Ovary (tissue), 9 donors: ENCODE measurements around the gene TEX19. TPM values are rescaled to one million over a fixed set of nuclear protein-coding genes. Genes with fewer than 3 reads are reported as not detected.
"Not testable (repeated sequence)": the region's sequence is repeated elsewhere in the genome, so short reads cannot be mapped to it uniquely, and the experiment has no call there.

Source experiments
- DNase-seq, 5 donors: peaks; one replicate each; pipeline ENCODE4 v3.0.0-alpha.2; 2019 to 2020
- H3K27ac ChIP-seq, 2 donors: fragments of 200-600 bp; one replicate each; pipeline versions ENCODE4 v1.5.1 to v1.8.0; 2019 to 2022
- H3K27me3 ChIP-seq: fragments of 200-600 bp; one replicate; pipeline ENCODE4 v1.8.0; 2022
- H3K36me3 ChIP-seq: fragments of 200-600 bp; sonication (generic); one replicate; pipeline ENCODE4 v1.5.1; 2019
- H3K4me1 ChIP-seq: one replicate; pipeline ENCODE4 v1.8.1; 2013; ENCODE audit warnings: mild to moderate bottlenecking, moderate library complexity; ENCODE audit not compliant: insufficient read depth
- H3K4me3 ChIP-seq: fragments of 200-600 bp; sonication (generic); one replicate; pipeline ENCODE4 v1.5.1; 2017
- H3K9me3 ChIP-seq, 2 donors: fragments of 200-600 bp in 1 of 2; sonication (generic) in 1 of 2; one replicate each; pipeline versions ENCODE4 v1.5.1 to v1.8.1; 2013 to 2019; ENCODE audit warnings: mild to moderate bottlenecking in 1 of 2, moderate library complexity in 1 of 2
- EP300 ChIP-seq: sonication (generic); formaldehyde crosslinking; IDR thresholded peaks from one replicate; pipeline ENCODE4 v1.6.1; 2017; ENCODE audit warnings: antibody characterized with exemption
- POLR2A ChIP-seq: fragments of 450-650 bp; IDR thresholded peaks from one replicate; pipeline ENCODE4 v1.6.1; 2017; ENCODE audit warnings: antibody characterized with exemption, mild to moderate bottlenecking, moderate library complexity
- WGBS, 3 donors: extraction: QIAGEN DNeasy Blood & Tissue Kit in 1 of 3; methylation state at CpG; one replicate each; pipeline versions ENCODE4 v1.1.5 to v1.1.7; 2013 to 2017; 5-methylcytosine and 5-hydroxymethylcytosine counted together
- intact Hi-C, 4 donors: fragments of 100-400 bp; cut with DNase I; formaldehyde crosslinking; loops; one replicate each; pipeline versions ENCODE4 v1.11.0 to v1.15.1; 2022 to 2023
- polyA plus RNA-seq, 2 donors: library from polyadenylated mRNA; stranded (reverse); fragments of 200-250 nt in 1 of 2; fragments of 350-450 nt in 1 of 2; fragmentation: Illumina TruSeq in 1 of 2; extraction: RNeasy Lipid Tissue Mini Kit (QIAGEN cat#74804) in 1 of 2; gene quantifications; one replicate each; pipeline ENCODE4 v1.2.3, GENCODE V29; 2013 to 2014
- total RNA-seq, 7 donors: library from RNA; depleted of rRNA in 2 of 7; stranded (reverse); fragments of >200 nt in 2 of 7; fragmentation: NEBNext Ultra II Directional in 3 of 7; extraction: Animal tissue kit (Norgen Biotek cat#: 25700) in 3 of 7; gene quantifications; one replicate each; pipeline versions ENCODE4 v1.1.0 to v1.2.4, GENCODE V29; 2016 to 2023
- TF ChIP-seq, protein P1 (sequence below), 3 donors: fragments of 450-650 bp in 2 of 3; fragments of 200-600 bp in 1 of 3; IDR thresholded peaks; one replicate each; pipeline versions ENCODE4 v1.5.1 to v1.8.0; 2016 to 2022; ENCODE audit warnings: antibody characterized with exemption in 3 of 3, mild to moderate bottlenecking in 1 of 3
- donor health status: DM: no; HTN: no; CAD: no; lungs with moderate emphysema.
- donor health status: DM: no; HTN: no; CAD: no.
- donor health status: Bipolar disorder and iron deficiency.
- donor health status: DM: yes; HTN: yes; CAD: no.
- donor health status: DM: no; HTN: no; CAD: no.
- donor health status: DM: yes; HTN: yes; CAD: no.

The TEX19 gene
- total and polyA plus RNA-seq, 9 donors, result not detected

GRCh38 chr17:82355770-82356427 is 3.1 kb upstream of the TEX19 start:
- TF ChIP-seq POLR2A (no peak), EP300 (no peak)
- TF ChIP-seq, protein P1, sequence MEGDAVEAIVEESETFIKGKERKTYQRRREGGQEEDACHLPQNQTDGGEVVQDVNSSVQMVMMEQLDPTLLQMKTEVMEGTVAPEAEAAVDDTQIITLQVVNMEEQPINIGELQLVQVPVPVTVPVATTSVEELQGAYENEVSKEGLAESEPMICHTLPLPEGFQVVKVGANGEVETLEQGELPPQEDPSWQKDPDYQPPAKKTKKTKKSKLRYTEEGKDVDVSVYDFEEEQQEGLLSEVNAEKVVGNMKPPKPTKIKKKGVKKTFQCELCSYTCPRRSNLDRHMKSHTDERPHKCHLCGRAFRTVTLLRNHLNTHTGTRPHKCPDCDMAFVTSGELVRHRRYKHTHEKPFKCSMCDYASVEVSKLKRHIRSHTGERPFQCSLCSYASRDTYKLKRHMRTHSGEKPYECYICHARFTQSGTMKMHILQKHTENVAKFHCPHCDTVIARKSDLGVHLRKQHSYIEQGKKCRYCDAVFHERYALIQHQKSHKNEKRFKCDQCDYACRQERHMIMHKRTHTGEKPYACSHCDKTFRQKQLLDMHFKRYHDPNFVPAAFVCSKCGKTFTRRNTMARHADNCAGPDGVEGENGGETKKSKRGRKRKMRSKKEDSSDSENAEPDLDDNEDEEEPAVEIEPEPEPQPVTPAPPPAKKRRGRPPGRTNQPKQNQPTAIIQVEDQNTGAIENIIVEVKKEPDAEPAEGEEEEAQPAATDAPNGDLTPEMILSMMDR (IDR thresholded peaks at IDR 0.05), result no peak
- H3K9me3 ChIP-seq, result no peaks in the 10 kb centered on the region
- no peaks in the 10 kb centered on the region for H3K27me3 ChIP-seq
- WGBS, 3 donors, result 43 to 58% (median 46%) methylated on average over 11 of the region's 11 CpGs
- intact Hi-C loops, result loop anchor here in 3 of 4 donors (10.0 kb wide), 4 partner anchors 59 to 419 kb away; partner anchors contain the start of genes HEXD (in 1 of the 3) and OGFOD3 (in 1 of the 3)
- H3K36me3 ChIP-seq, result no peaks in the 10 kb centered on the region
- no peak overlapping the region for H3K4me3 ChIP-seq
- H3K4me1 ChIP-seq, result no peaks in the 10 kb centered on the region
- DNase-seq, result peak in 1 of 5 donors; percentile 14
- H3K27ac ChIP-seq, result no peak overlapping the region

GRCh38 chr17:82356845-82357355 is 2.1 kb upstream of the TEX19 start:
- 46 to 62% (median 50%) methylated on average over 19 to 20 of the region's 20 CpGs for WGBS, 3 donors
- H3K4me1 ChIP-seq, result no peaks in the 10 kb centered on the region

GRCh38 chr17:82357394-82357793 is 1.7 kb upstream of the TEX19 start:
- intact Hi-C loops, result loop anchor here in 3 of 4 donors (10.0 kb wide), 4 partner anchors 57 to 417 kb away; partner anchors contain the start of genes HEXD (in 1 of the 3) and OGFOD3 (in 1 of the 3)
- H3K9me3 ChIP-seq, result no peaks in the 10 kb centered on the region

More at GRCh38 chr17:82356845-82357355, 2.1 kb upstream of the TEX19 start:
- no peak for DNase-seq
- Histone ChIP-seq H3K36me3 (no peaks in the 10 kb centered on the region), H3K27me3 (no peaks in the 10 kb centered on the region), H3K27ac (no peak overlapping the region), H3K9me3 (no peaks in the 10 kb centered on the region), H3K4me3 (no peak overlapping the region)
- intact Hi-C loops, result loop anchor here in 3 of 4 donors (10.0 kb wide), 4 partner anchors 58 to 418 kb away; partner anchors contain the start of genes HEXD (in 1 of the 3) and OGFOD3 (in 1 of the 3)
- TF ChIP-seq EP300 (no peak), POLR2A (no peak)
- TF ChIP-seq, protein P1 (IDR thresholded peaks at IDR 0.05), result no peak

DNA sequence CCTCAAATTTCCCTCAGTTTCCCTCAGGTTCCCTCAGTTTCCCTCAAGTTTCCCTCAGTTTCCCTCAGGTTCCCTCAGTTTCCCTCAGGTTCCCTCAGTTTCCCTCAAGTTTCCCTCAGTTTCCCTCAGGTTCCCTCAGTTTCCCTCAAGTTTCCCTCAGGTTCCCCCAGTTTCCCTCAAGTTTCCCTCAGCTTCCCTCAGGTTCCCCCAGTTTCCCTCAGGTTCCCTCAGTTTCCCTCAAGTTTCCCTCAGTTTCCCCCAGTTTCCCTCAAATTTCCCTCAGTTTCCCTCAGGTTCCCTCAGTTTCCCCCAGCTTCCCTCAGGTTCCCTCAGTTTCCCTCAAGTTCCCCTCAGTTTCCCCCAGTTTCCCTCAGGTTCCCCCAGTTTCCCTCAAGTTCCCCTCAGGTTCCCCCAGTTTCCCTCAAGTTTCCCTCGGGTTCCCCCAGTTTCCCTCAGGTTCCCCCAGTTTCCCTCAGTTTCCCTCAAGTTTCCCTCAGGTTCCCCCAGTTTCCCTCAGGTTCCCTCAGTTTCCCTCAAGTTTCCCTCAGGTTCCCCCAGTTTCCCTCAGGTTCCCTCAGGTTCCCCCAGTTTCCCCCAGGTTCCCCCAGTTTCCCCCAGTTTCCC is 516 bp downstream of the TEX19 start:
- not testable (repeated sequence) for H3K4me1 ChIP-seq, H3K9me3 ChIP-seq, DNase-seq, H3K36me3 ChIP-seq, H3K27me3 ChIP-seq, H3K4me3 ChIP-seq, H3K27ac ChIP-seq
- intact Hi-C loops, result loop anchor here in 3 of 4 donors (10.0 kb wide), 4 partner anchors 55 to 415 kb away; partner anchors contain the start of genes HEXD (in 1 of the 3) and OGFOD3 (in 1 of the 3)
- 77 to 90% (median 88%) methylated on average over 1 of the region's 1 CpG for WGBS, 3 donors

More at GRCh38 chr17:82357394-82357793, 1.7 kb upstream of the TEX19 start:
- H3K4me3 ChIP-seq, result no peak overlapping the region
- no peak overlapping the region for H3K27ac ChIP-seq
- H3K4me1 ChIP-seq, result no peaks in the 10 kb centered on the region
- no peak for DNase-seq
- 63 to 75% (median 69%) methylated on average over 1 to 2 of the region's 2 CpGs for WGBS, 3 donors
- H3K36me3 ChIP-seq, result no peaks in the 10 kb centered on the region
- no peaks in the 10 kb centered on the region for H3K27me3 ChIP-seq
- TF ChIP-seq POLR2A, result no peak
- TF ChIP-seq EP300, result no peak
- TF ChIP-seq, protein P1 (IDR thresholded peaks at IDR 0.05), result no peak
